HepG2 (cell line): ENCODE measurements around the gene NT5DC1. TPM values are rescaled to one million over a fixed set of nuclear protein-coding genes. Genes with fewer than 3 reads are reported as not detected.
A peak's percentile ranks its signal among the peaks of the same experiment; 100 is the strongest.

ENCODE experiments used
- AHDC1 ChIP-seq: sonication (generic); formaldehyde crosslinking; IDR thresholded peaks from 2 replicates; pipeline ENCODE4 v1.5.1; 2020; ENCODE audit warnings: mild to moderate bottlenecking, missing genetic modification reagents, borderline replicate concordance
- AKNA ChIP-seq: sonication (generic); formaldehyde crosslinking; IDR thresholded peaks from 2 replicates; pipeline ENCODE4 v1.4.0; 2020; ENCODE audit warnings: missing genetic modification reagents, borderline replicate concordance
- KDM6A ChIP-seq: IDR thresholded peaks from 2 replicates; pipeline ENCODE4 v1.6.1; 2016; ENCODE audit warnings: low read depth
- MED1 ChIP-seq: sonication (generic); formaldehyde crosslinking; IDR thresholded peaks from 2 replicates; pipeline ENCODE4 v1.4.0; 2020; ENCODE audit warnings: missing genetic modification reagents
- MEF2D ChIP-seq: sonication (generic); formaldehyde crosslinking; IDR thresholded peaks from 2 replicates; pipeline ENCODE4 v1.5.1; 2020; ENCODE audit warnings: mild to moderate bottlenecking, missing genetic modification reagents
- MTF1 ChIP-seq: sonication (generic); formaldehyde crosslinking; IDR thresholded peaks from 2 replicates; pipeline ENCODE4 v1.5.0; 2020; ENCODE audit warnings: missing genetic modification reagents
- NR1H2 ChIP-seq: sonication (generic); formaldehyde crosslinking; IDR thresholded peaks from 2 replicates; pipeline ENCODE4 v1.8.1; 2022; ENCODE audit warnings: low read depth, missing genetic modification reagents, borderline replicate concordance
- SCMH1 ChIP-seq: sonication (generic); formaldehyde crosslinking; IDR thresholded peaks from 2 replicates; pipeline ENCODE4 v1.9.0; 2021; ENCODE audit warnings: missing genetic modification reagents, mild to moderate bottlenecking, borderline replicate concordance
- SSRP1 ChIP-seq: IDR thresholded peaks from 2 replicates; pipeline ENCODE4 v1.6.1; 2016; ENCODE audit warnings: control low read depth
- THYN1 ChIP-seq: sonication (generic); formaldehyde crosslinking; IDR thresholded peaks from 2 replicates; pipeline ENCODE4 v1.8.1; 2023; ENCODE audit warnings: low read depth, mild to moderate bottlenecking, moderate library complexity, missing genetic modification reagents, borderline replicate concordance
- ZNF891 ChIP-seq: sonication (generic); formaldehyde crosslinking; IDR thresholded peaks from 2 replicates; pipeline ENCODE4 v1.5.0; 2020; ENCODE audit warnings: mild to moderate bottlenecking, missing genetic modification reagents
- polyA plus RNA-seq, 8 experiments: library from polyadenylated mRNA; depleted of rRNA in 3 of 8; stranded (reverse) in 7 of 8; unstranded in 1 of 8; fragments of >200 nt; fragmentation: Illumina TruSeq in 4 of 8; extraction: Trizol in 4 of 8; gene quantifications; 2 replicates each; pipeline versions ENCODE4 v1.2.1 to v1.2.3, GENCODE V29; 2011 to 2016; ENCODE audit warnings: low read depth in 4 of 8, missing spikeins in 1 of 8, mixed read lengths in 1 of 8; ENCODE audit not compliant: insufficient read depth in 1 of 8
- total RNA-seq, 5 experiments: library from RNA; depleted of rRNA; stranded (reverse); fragments of >200 nt; fragmentation: Illumina TruSeq; extraction: Trizol; gene quantifications; 2 replicates each; pipeline ENCODE4 v1.2.3, GENCODE V29; 2016; ENCODE audit warnings: low read depth in 1 of 5

NT5DC1 gene
- total and polyA plus RNA-seq, 2 of the 13 experiments (the other 11 are each of a cell fraction or from before 2014, with no cell fraction given) = 27.0 to 56.1 TPM

- TF ChIP-seq SCMH1 (CRISPR knock-in tag) = no peak
- peak; percentile 79 for TF ChIP-seq MED1 (CRISPR knock-in tag)
- 0 out of 2 replicates have a peak, but pooled peaks have one; percentile 57 for TF ChIP-seq AKNA (CRISPR knock-in tag)
- peak; percentile 96 for TF ChIP-seq ZNF891 (CRISPR knock-in tag)
- peak; percentile 37; the same call in 1 of the 2 replicates for TF ChIP-seq SSRP1 (CRISPR knock-in tag)
- TF ChIP-seq AHDC1 = peak; percentile 76; the same call in 1 of the 2 replicates
- 0 out of 2 replicates have a peak, but pooled peaks have one; percentile 63 for TF ChIP-seq THYN1 (CRISPR knock-in tag)
- peak; percentile 74; the same call in 1 of the 2 replicates for TF ChIP-seq MEF2D (CRISPR knock-in tag)
- TF ChIP-seq NR1H2 (CRISPR knock-in tag) = peak; percentile 89
- TF ChIP-seq MTF1 (CRISPR knock-in tag) = no peak
- no peak for TF ChIP-seq KDM6A (CRISPR knock-in tag)
Observed at GRCh38 chr6:116279232-116280160, 178.8 kb downstream of the NT5DC1 start, which contains the start of gene TSPYL1 (continued).
